ENCODE results near the gene SFXN1. TPM values are rescaled to one million over a fixed set of nuclear protein-coding genes. Genes with fewer than 3 reads are reported as not detected.
A peak's percentile ranks its signal among the peaks of the same experiment; 100 is the strongest.

The SFXN1 gene
- total RNA-seq, 1 donor: 40.9 TPM

DNA sequence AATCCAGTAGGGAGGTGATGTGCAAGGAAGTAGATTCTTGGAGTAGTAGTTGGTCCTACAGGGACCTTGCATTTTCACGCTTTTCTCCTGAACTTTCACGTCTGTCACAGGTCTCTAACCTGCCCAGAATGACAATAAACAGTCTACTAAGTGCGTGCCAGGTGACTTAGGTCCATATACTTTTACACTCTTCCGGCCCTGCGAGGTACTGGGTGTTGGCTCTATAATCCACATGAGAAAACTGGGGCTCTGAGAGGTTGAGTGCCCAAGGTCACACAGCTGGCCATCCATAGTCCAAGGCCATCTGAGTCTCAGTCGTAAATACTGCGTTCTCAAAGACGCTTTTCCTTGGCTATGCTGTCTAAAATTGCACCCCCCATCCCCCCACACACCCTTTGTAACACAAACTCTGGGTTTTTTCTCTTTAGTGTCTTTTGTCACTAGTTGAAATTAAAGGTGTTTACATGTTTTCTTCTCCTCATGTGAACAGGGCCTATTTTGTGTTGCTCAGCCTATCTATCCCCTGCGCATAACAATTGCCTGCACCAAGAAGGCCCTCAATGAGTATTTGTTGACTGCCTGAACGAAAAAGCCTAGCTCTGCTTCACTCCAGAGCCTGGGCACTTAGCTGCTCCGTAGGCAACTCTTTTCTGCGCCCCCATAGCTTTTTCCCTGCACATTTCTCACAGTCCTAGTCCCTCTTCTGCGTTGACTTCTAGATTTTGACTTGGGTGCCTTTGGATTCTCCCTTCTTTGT lies 943 bp downstream of the SFXN1 start:
- Histone ChIP-seq H3K27ac (ENCODE audit: low read depth, low read length) (peak overlapping the region; percentile 83), H3K9me3 (ENCODE audit: low read depth, low read length) (no peaks in the 10 kb centered on the region), H3K79me2 (ENCODE audit: insufficient read depth, low read length) (peaks cover 56% of the 10 kb centered on the region), H4K20me1 (ENCODE audit: insufficient read depth, low read length) (peaks cover 28% of the 10 kb centered on the region), H2AFZ (ENCODE audit: low read length) (peak overlapping the region; percentile 99), H3K4me3 (ENCODE audit: insufficient read depth, low read length) (peak overlapping the region; percentile 96), H3K36me3 (ENCODE audit: insufficient read depth, low read length) (peaks cover 18% of the 10 kb centered on the region), H3K4me2 (ENCODE audit: insufficient read depth, low read length) (peak overlapping the region; percentile 90), H3K4me1 (ENCODE audit: insufficient read depth, low read length) (peaks cover 12% of the 10 kb centered on the region), H3K27me3 (ENCODE audit: insufficient read depth, low read length) (peaks cover 2% of the 10 kb centered on the region)
- peak; percentile 92 for DNase-seq (ENCODE audit: insufficient read length, low spot score, missing footprints)
- no peak for TF ChIP-seq CTCF (IDR thresholded peaks at IDR 0.05; ENCODE audit: extremely low read depth, low read depth, low read length)

DNA sequence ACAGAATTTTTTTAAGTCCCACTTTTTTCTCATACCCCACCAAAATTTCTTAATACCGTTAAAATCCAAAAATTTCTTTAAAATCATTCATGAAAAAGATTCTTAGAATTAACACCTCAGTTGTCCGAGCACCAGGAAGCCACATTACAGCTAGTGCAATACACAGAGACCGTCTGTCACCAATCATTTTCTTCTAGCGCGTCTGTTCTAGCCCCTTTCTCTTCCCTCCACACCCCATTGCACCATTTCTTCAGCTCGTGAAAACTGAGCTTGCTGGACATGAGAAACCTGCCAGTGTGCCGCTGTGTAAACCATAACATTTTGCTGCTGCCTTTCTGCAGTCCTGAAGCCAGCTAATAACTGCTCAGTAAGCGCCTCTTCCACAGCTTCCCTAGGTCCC lies 5.0 kb downstream of the SFXN1 start:
- no peak for DNase-seq (ENCODE audit: insufficient read length, low spot score, missing footprints)
- Histone ChIP-seq H3K4me3 (ENCODE audit: insufficient read depth, low read length) (no peak overlapping the region), H3K27me3 (ENCODE audit: insufficient read depth, low read length) (no peaks in the 10 kb centered on the region), H3K4me1 (ENCODE audit: insufficient read depth, low read length) (peaks cover 9% of the 10 kb centered on the region), H3K79me2 (ENCODE audit: insufficient read depth, low read length) (peaks cover 95% of the 10 kb centered on the region), H2AFZ (ENCODE audit: low read length) (no peak overlapping the region), H3K4me2 (ENCODE audit: insufficient read depth, low read length) (no peak overlapping the region), H3K36me3 (ENCODE audit: insufficient read depth, low read length) (peaks cover 26% of the 10 kb centered on the region), H4K20me1 (ENCODE audit: insufficient read depth, low read length) (peaks cover 58% of the 10 kb centered on the region), H3K9me3 (ENCODE audit: low read depth, low read length) (no peaks in the 10 kb centered on the region), H3K27ac (ENCODE audit: low read depth, low read length) (no peak overlapping the region)
- no peak for TF ChIP-seq CTCF (IDR thresholded peaks at IDR 0.05; ENCODE audit: extremely low read depth, low read depth, low read length)

- TF ChIP-seq CTCF (IDR thresholded peaks at IDR 0.05; ENCODE audit: extremely low read depth, low read depth, low read length): no peak
- Histone ChIP-seq H3K79me2 (ENCODE audit: insufficient read depth, low read length) (peaks cover 98% of the 10 kb centered on the region), H3K27me3 (ENCODE audit: insufficient read depth, low read length) (no peaks in the 10 kb centered on the region), H4K20me1 (ENCODE audit: insufficient read depth, low read length) (peaks cover 67% of the 10 kb centered on the region), H3K4me2 (ENCODE audit: insufficient read depth, low read length) (no peak overlapping the region), H3K4me3 (ENCODE audit: insufficient read depth, low read length) (no peak overlapping the region), H3K4me1 (ENCODE audit: insufficient read depth, low read length) (peaks cover 9% of the 10 kb centered on the region), H3K36me3 (ENCODE audit: insufficient read depth, low read length) (peaks cover 30% of the 10 kb centered on the region), H3K27ac (ENCODE audit: low read depth, low read length) (no peak overlapping the region), H2AFZ (ENCODE audit: low read length) (no peak overlapping the region), H3K9me3 (ENCODE audit: low read depth, low read length) (no peaks in the 10 kb centered on the region)
- DNase-seq (ENCODE audit: insufficient read length, low spot score, missing footprints): no peak
Measured at GRCh38 chr5:175484322-175484721, 6.0 kb downstream of the SFXN1 start.

DNA sequence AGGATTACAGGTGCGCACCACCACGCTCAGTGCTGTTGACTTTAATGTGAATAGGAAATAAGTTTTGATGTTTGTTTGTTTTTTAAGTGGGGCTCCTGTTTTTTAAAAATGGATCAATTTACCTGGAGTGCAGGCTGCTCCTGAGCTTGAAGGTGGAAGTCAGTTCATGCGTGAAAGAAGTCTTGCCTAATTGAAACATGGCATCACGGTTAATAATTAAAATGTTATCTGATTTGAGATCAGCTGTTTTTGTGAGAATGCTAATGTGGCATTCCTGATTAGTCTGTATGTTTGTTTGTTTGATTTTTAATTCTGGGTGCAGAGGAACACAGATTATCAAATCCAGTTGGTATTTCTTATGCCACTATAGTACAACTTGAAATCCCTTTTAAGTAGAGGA lies 6.5 kb downstream of the SFXN1 start:
- TF ChIP-seq CTCF (IDR thresholded peaks at IDR 0.05; ENCODE audit: extremely low read depth, low read depth, low read length): no peak
- no peak overlapping the region for H3K27ac ChIP-seq (ENCODE audit: low read depth, low read length)
- H3K9me3 ChIP-seq (ENCODE audit: low read depth, low read length): no peaks in the 10 kb centered on the region
- no peak overlapping the region for H3K4me3 ChIP-seq (ENCODE audit: insufficient read depth, low read length)
- H3K27me3 ChIP-seq (ENCODE audit: insufficient read depth, low read length): no peaks in the 10 kb centered on the region
- peaks cover 98% of the 10 kb centered on the region for H3K79me2 ChIP-seq (ENCODE audit: insufficient read depth, low read length)
- no peak overlapping the region for H3K4me2 ChIP-seq (ENCODE audit: insufficient read depth, low read length)
- H3K4me1 ChIP-seq (ENCODE audit: insufficient read depth, low read length): peaks cover 4% of the 10 kb centered on the region
- no peak overlapping the region for H2AFZ ChIP-seq (ENCODE audit: low read length)
- no peak for DNase-seq (ENCODE audit: insufficient read length, low spot score, missing footprints)
- peaks cover 68% of the 10 kb centered on the region for H4K20me1 ChIP-seq (ENCODE audit: insufficient read depth, low read length)
- H3K36me3 ChIP-seq (ENCODE audit: insufficient read depth, low read length): peaks cover 34% of the 10 kb centered on the region

Data from osteoblast (primary cell).